GM21360 (cell line): Measurements from ENCODE around the gene FNDC8.
"Not testable (repeated sequence)": the region's sequence is repeated elsewhere in the genome, so short reads cannot be mapped to it uniquely, and the experiment has no call there.

Experiments used
- ATAC-seq: cut with Tn5 transposase; IDR thresholded peaks from one replicate; pipeline ENCODE4 v1.9.1; 2021; ENCODE audit warnings: mild to moderate bottlenecking, moderate library complexity; ENCODE audit not compliant: unreplicated experiment

The FNDC8 gene

GRCh38 chr17:35167666-35168065, 46.3 kb downstream of the FNDC8 start:
- ATAC-seq = no peak

- no peak for ATAC-seq
Measured at GRCh38 chr17:35169835-35170363, 48.5 kb downstream of the FNDC8 start.

GRCh38 chr17:35170968-35171771, 49.8 kb downstream of the FNDC8 start:
- no peak for ATAC-seq

GRCh38 chr17:35171834-35172233, 50.4 kb downstream of the FNDC8 start:
- no peak for ATAC-seq

- not testable (repeated sequence) for ATAC-seq
Measured at GRCh38 chr17:35172321-35172720, 50.9 kb downstream of the FNDC8 start.

- no peak for ATAC-seq
Measured at GRCh38 chr17:35174835-35175334, 53.5 kb downstream of the FNDC8 start.

GRCh38 chr17:35175638-35176415, 54.4 kb downstream of the FNDC8 start:
- ATAC-seq = no peak

GRCh38 chr17:35176897-35177296, 55.5 kb downstream of the FNDC8 start:
- no peak for ATAC-seq

GRCh38 chr17:35179379-35179778, 58.0 kb downstream of the FNDC8 start:
- not testable (repeated sequence) for ATAC-seq
